Measurements from ENCODE around the gene IMMP2L.

DNA sequence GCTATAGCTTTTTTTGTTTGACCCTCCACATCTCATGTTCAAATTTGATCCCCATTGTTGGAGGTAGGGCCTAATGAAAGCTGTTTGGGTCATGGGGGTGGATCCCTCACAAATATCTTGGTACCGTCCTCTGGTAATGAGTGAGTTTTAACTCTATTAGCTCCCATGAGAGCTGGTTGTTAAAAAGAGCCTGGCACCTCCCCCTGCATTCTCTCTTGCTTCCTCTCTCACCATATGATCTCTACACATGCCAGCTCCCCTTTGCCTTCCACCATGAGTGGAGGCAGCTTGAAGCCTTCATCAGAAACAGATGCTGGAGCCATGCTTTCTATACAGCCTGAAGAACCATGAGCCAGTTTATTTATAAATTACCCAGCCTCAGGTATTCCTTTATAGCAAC lies 43.0 kb upstream of the IMMP2L start:
- TF ChIP-seq, protein P1, sequence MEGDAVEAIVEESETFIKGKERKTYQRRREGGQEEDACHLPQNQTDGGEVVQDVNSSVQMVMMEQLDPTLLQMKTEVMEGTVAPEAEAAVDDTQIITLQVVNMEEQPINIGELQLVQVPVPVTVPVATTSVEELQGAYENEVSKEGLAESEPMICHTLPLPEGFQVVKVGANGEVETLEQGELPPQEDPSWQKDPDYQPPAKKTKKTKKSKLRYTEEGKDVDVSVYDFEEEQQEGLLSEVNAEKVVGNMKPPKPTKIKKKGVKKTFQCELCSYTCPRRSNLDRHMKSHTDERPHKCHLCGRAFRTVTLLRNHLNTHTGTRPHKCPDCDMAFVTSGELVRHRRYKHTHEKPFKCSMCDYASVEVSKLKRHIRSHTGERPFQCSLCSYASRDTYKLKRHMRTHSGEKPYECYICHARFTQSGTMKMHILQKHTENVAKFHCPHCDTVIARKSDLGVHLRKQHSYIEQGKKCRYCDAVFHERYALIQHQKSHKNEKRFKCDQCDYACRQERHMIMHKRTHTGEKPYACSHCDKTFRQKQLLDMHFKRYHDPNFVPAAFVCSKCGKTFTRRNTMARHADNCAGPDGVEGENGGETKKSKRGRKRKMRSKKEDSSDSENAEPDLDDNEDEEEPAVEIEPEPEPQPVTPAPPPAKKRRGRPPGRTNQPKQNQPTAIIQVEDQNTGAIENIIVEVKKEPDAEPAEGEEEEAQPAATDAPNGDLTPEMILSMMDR (IDR thresholded peaks at IDR 0.05): no peak
- TF ChIP-seq EZH2phosphoT487 (IDR thresholded peaks at IDR 0.05) (no peak), EZH2 (IDR thresholded peaks at IDR 0.05) (no peak)
